GM12878 (cell line): ENCODE results near the gene HSPA12A. TPM values are rescaled to one million over a fixed set of nuclear protein-coding genes. Genes with fewer than 3 reads are reported as not detected.

Experiments
- ATAC-seq: fragments of 200-7000 bp; cut with Tn5 transposase; 3 replicates; pipeline ENCODE4 v1.9.1; 2020; ENCODE audit warnings: mild to moderate bottlenecking, moderate library complexity
- BruUV-seq: library from RNA; stranded (reverse); fragments of 400-500 nt; replicated peaks from 2 replicates; lab custom pipeline; 2021; lab: Mats Ljungman, UMichigan
- CTCF ChIA-PET: fragments of 300-600 bp; sonication (Branson Sonifier 250); formaldehyde crosslinking; extraction: SDS; loops from one replicate; lab custom pipeline; 2021; ENCODE audit warnings: inconsistent platforms; lab: Yijun Ruan, JAX
- POLR2A ChIA-PET: fragments of 350-600 bp; formaldehyde crosslinking; extraction: SDS; loops from one replicate; lab custom pipeline; 2021; ENCODE audit warnings: inconsistent platforms; lab: Charles Lee
- RAD21 ChIA-PET: fragments of 300-600 bp; sonication (Branson Sonifier 250); formaldehyde crosslinking; loops from one replicate; lab custom pipeline; 2023; ENCODE audit warnings: antibody characterized with exemption; ENCODE audit not compliant: unreplicated experiment; lab: Charles Lee
- SMC1A ChIA-PET: fragments of 300-600 bp; sonication (Branson Sonifier 250); formaldehyde crosslinking; loops from one replicate; lab custom pipeline; 2023; ENCODE audit not compliant: unreplicated experiment, uncharacterized antibody; lab: Charles Lee
- DNase-seq: peaks from one replicate; pipeline ENCODE4 v3.0.0-alpha.2; 2011; ENCODE audit warnings: low read depth, low spot score
- FAIRE-seq: peaks from 3 replicates; lab custom pipeline; 2011; peaks lifted over from hg19 to GRCh38; lab: Jason Lieb, UNC
- H2AFZ ChIP-seq: 2 replicates; pipeline ENCODE4 v1.6.0; 2011; ENCODE audit warnings: low read depth, low read length, control low read depth; ENCODE audit not compliant: control insufficient read depth
- H3K27ac ChIP-seq: 2 replicates; pipeline ENCODE4 v1.5.1; 2011; ENCODE audit warnings: control low read depth; ENCODE audit not compliant: control insufficient read depth, insufficient read depth
- H3K27me3 ChIP-seq, 2 experiments: replicated peaks in 1 of 2; 2 replicates each; pipeline versions ENCODE4 v1.6.0 to v1.6.1; 2011; ENCODE audit warnings: low read length in 1 of 2; ENCODE audit not compliant: control insufficient read depth in 2 of 2, insufficient read depth in 2 of 2
- H3K36me3 ChIP-seq, 2 experiments: 2 replicates each; pipeline ENCODE4 v1.5.1; 2011; ENCODE audit warnings: low read length in 1 of 2; ENCODE audit not compliant: control insufficient read depth in 2 of 2, insufficient read depth in 2 of 2
- H3K4me1 ChIP-seq: 2 replicates; pipeline ENCODE4 v1.6.1; 2011; ENCODE audit warnings: mild to moderate bottlenecking, low read length, moderate library complexity, mixed read lengths; ENCODE audit not compliant: control insufficient read depth, insufficient read depth
- H3K4me2 ChIP-seq: 2 replicates; pipeline ENCODE4 v1.6.0; 2011; ENCODE audit warnings: control low read depth; ENCODE audit not compliant: control insufficient read depth, insufficient read depth
- H3K4me3 ChIP-seq: fragments of 200-600 bp; sonication (generic); 2 replicates; pipeline ENCODE4 v1.5.1; 2016
- H3K79me2 ChIP-seq: 2 replicates; pipeline ENCODE4 v1.6.0; 2011; ENCODE audit warnings: low read length; ENCODE audit not compliant: control insufficient read depth, insufficient read depth
- H3K9ac ChIP-seq: 2 replicates; pipeline ENCODE4 v1.8.0; 2011; ENCODE audit warnings: low read length, control low read depth, mixed read lengths; ENCODE audit not compliant: control insufficient read depth, insufficient read depth
- H3K9me3 ChIP-seq: replicated peaks from 3 replicates; pipeline ENCODE4 v1.5.1; 2011; ENCODE audit warnings: mild to moderate bottlenecking, low read length; ENCODE audit not compliant: control insufficient read depth, insufficient read depth
- H4K20me1 ChIP-seq: 2 replicates; pipeline ENCODE4 v1.6.0; 2011; ENCODE audit not compliant: control insufficient read depth, insufficient read depth
- CBX5 ChIP-seq: sonication (generic); IDR thresholded peaks from 2 replicates; pipeline ENCODE4 v1.6.1; 2016; ENCODE audit warnings: low read depth, moderate library complexity, mild to moderate bottlenecking, inconsistent platforms
- CTCF ChIP-seq, 3 experiments: IDR thresholded peaks in 2 of 3; conservative IDR thresholded peaks in 1 of 3; 2 replicates each; pipeline ENCODE4 v1.5.1; 2011; ENCODE audit warnings: low read depth in 3 of 3, low read length in 3 of 3, mild to moderate bottlenecking in 3 of 3, control low read depth in 2 of 3, moderate library complexity in 2 of 3, inconsistent platforms in 1 of 3, mixed read lengths in 1 of 3; ENCODE audit not compliant: control insufficient read depth in 2 of 3, insufficient read depth in 1 of 3; ENCODE audit errors: extremely low read depth in 1 of 3
- POLR2AphosphoS5 ChIP-seq: IDR thresholded peaks from 2 replicates; pipeline ENCODE4 v1.6.1; 2011; ENCODE audit warnings: mild to moderate bottlenecking, low read length, inconsistent platforms
- RBBP5 ChIP-seq: fragments of 200-600 bp; sonication (generic); conservative IDR thresholded peaks from 2 replicates; pipeline ENCODE4 v1.6.1; 2016
- ZNF592 ChIP-seq: fragments of 450-650 bp; IDR thresholded peaks from 2 replicates; pipeline ENCODE4 v1.6.1; 2017; ENCODE audit warnings: mild to moderate bottlenecking, moderate library complexity
- WGBS: methylation state at CpG from one replicate; pipeline ENCODE4 v1.1.6; 2016; ENCODE audit warnings: low lambda C conversion rate; ENCODE audit not compliant: insufficient replicate concordance, insufficient coverage; ENCODE audit errors: missing lambda C conversion rate; 5-methylcytosine and 5-hydroxymethylcytosine counted together
- in situ Hi-C: fragments of 300-500 bp; cut with MboI; formaldehyde crosslinking; loops from 9 replicates; pipeline ENCODE4 v1.14.3; 2018; ENCODE audit warnings: mixed read lengths
- intact Hi-C: fragments of 100-400 bp; cut with micrococcal nuclease; formaldehyde crosslinking; loops from one replicate; pipeline ENCODE4 v1.14.2; 2022; ENCODE audit not compliant: unreplicated experiment
- polyA plus RNA-seq, 11 experiments: library from polyadenylated mRNA; depleted of rRNA in 4 of 11; unstranded in 6 of 11; stranded (reverse) in 5 of 11; fragments of >200 nt; fragmentation: Nextera tagmentation in 4 of 11; fragmentation: Illumina TruSeq in 1 of 11; extraction: Ambion mirVana in 4 of 11; extraction: Trizol in 1 of 11; gene quantifications; 1 replicate in 1 of 11; 2 replicates in 10 of 11; pipeline versions ENCODE4 v1.2.1 to v1.2.3, GENCODE V29; 2011 to 2016; ENCODE audit warnings: inconsistent platforms in 2 of 11, missing spikeins in 2 of 11, low read depth in 1 of 11
- total RNA-seq, 4 experiments: library from RNA; depleted of rRNA in 3 of 4; stranded (reverse); fragments of >200 nt in 3 of 4; fragmentation: Illumina TruSeq in 1 of 4; extraction: Trizol in 1 of 4; gene quantifications; 2 replicates each; pipeline versions ENCODE4 v1.2.1 to v1.2.3, GENCODE V29; 2013 to 2021
- TF ChIP-seq, protein P1 (sequence below): IDR thresholded peaks from 2 replicates; pipeline ENCODE4 v1.6.1; 2012; ENCODE audit warnings: low read depth, low read length, improper control_type of control experiment
- TF ChIP-seq, protein P2 (sequence below): fragments of 450-650 bp; IDR thresholded peaks from 2 replicates; pipeline ENCODE4 v1.6.1; 2017; ENCODE audit warnings: antibody characterized with exemption, mild to moderate bottlenecking, moderate library complexity

HSPA12A gene
- total and polyA plus RNA-seq, 10 of the 15 experiments (the other 5 are each of a cell fraction or from before 2014, with no cell fraction given), result 0.90 to 20.2 (median 2.8) TPM

- no peaks in the 10 kb centered on the region for H3K4me1 ChIP-seq
- H3K4me2 ChIP-seq, result no peak overlapping the region
- 36% methylated on average over 10 of the region's 10 CpGs for WGBS
- H3K9ac ChIP-seq, result no peak overlapping the region
- ChIA-PET RAD21 (no interaction called here), CTCF (interaction anchor here (0.6 to 1.6 kb wide), 5 partner anchors 13 to 409 kb away, joined by 3 to 7 read pairs (median 3); no protein-coding TSS in a partner anchor), SMC1A (no interaction called here), POLR2A (no interaction called here)
- TF ChIP-seq CTCF (IDR thresholded peaks at IDR 0.05 in 2 of 3, conservative IDR thresholded peaks at IDR 0.05 in 1 of 3; ENCODE audit: control insufficient read depth in 2 of 3, extremely low read depth in 1 of 3, insufficient read depth in 1 of 3, low read depth in 3 of 3, low read length in 3 of 3) (peak; percentile 18 to 40 (median 30); a peak in 4 of 6 replicates), POLR2AphosphoS5 (no peak)
- no peak for ATAC-seq
- no peak overlapping the region for H2AFZ ChIP-seq
- intact Hi-C loops (no loop called here), in situ Hi-C loops (no loop called here)
- H3K4me3 ChIP-seq, result no peak overlapping the region
- H3K36me3 ChIP-seq, result no peaks in the 10 kb centered on the region
- no peaks in the 10 kb centered on the region; the same call in 1 of the 2 replicates for H4K20me1 ChIP-seq
- no peaks in the 10 kb centered on the region for H3K79me2 ChIP-seq
- no TSS peak for BruUV-seq
- H3K9me3 ChIP-seq, result no peaks in the 10 kb centered on the region
- no peak for FAIRE-seq
- H3K27me3 ChIP-seq, result no peaks in the 10 kb centered on the region; a peak in 1 of 4 replicates
- DNase-seq, result no peak
- no peak overlapping the region for H3K27ac ChIP-seq
These were observed 23.3 kb upstream of the HSPA12A start for GRCh38 chr10:116765648-116766081.

DNA sequence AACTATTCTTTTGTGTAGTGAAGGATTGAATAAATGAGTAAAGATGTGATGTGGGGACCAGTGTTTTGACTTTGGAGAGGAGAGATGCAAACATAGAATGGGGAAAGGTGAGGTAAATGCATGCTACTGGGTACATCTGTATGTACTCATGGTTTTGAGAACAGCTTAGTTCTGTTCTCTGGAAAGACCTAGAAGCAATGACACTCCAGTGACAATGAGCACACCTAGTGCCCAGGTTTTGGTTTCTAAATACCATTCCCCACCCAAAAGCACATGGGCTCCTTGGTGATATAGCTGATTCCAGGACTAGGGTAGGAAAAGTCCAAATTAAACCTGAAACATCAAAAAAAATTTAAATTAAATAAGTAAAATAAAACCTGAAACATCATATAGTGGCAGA lies 22.6 kb upstream of the HSPA12A start:
- ATAC-seq (no peak), DNase-seq (no peak), FAIRE-seq (no peak)
- in situ Hi-C loops (no loop called here), intact Hi-C loops (no loop called here)
- ChIA-PET RAD21 (no interaction called here), POLR2A (no interaction called here), CTCF (interaction anchor here (0.7 to 1.6 kb wide), 4 partner anchors 13 to 410 kb away, joined by 3 to 5 read pairs (median 4); no protein-coding TSS in a partner anchor), SMC1A (no interaction called here)
- H3K4me3 ChIP-seq, result no peak overlapping the region
- no peaks in the 10 kb centered on the region for H3K36me3 ChIP-seq
- H2AFZ ChIP-seq, result no peak overlapping the region
- H3K79me2 ChIP-seq, result no peaks in the 10 kb centered on the region
- H4K20me1 ChIP-seq, result no peaks in the 10 kb centered on the region; the same call in 1 of the 2 replicates
- BruUV-seq, result no TSS peak
- no peaks in the 10 kb centered on the region for H3K4me1 ChIP-seq
- H3K27ac ChIP-seq, result no peak overlapping the region
- no peaks in the 10 kb centered on the region; a peak in 1 of 4 replicates for H3K27me3 ChIP-seq
- H3K9ac ChIP-seq, result no peak overlapping the region
- H3K9me3 ChIP-seq, result no peaks in the 10 kb centered on the region
- no peak overlapping the region for H3K4me2 ChIP-seq
- TF ChIP-seq, protein P1, sequence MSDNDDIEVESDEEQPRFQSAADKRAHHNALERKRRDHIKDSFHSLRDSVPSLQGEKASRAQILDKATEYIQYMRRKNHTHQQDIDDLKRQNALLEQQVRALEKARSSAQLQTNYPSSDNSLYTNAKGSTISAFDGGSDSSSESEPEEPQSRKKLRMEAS, result no peak
- TF ChIP-seq RBBP5 (no peak), ZNF592 (no peak), CBX5 (no peak)
- TF ChIP-seq, protein P2, sequence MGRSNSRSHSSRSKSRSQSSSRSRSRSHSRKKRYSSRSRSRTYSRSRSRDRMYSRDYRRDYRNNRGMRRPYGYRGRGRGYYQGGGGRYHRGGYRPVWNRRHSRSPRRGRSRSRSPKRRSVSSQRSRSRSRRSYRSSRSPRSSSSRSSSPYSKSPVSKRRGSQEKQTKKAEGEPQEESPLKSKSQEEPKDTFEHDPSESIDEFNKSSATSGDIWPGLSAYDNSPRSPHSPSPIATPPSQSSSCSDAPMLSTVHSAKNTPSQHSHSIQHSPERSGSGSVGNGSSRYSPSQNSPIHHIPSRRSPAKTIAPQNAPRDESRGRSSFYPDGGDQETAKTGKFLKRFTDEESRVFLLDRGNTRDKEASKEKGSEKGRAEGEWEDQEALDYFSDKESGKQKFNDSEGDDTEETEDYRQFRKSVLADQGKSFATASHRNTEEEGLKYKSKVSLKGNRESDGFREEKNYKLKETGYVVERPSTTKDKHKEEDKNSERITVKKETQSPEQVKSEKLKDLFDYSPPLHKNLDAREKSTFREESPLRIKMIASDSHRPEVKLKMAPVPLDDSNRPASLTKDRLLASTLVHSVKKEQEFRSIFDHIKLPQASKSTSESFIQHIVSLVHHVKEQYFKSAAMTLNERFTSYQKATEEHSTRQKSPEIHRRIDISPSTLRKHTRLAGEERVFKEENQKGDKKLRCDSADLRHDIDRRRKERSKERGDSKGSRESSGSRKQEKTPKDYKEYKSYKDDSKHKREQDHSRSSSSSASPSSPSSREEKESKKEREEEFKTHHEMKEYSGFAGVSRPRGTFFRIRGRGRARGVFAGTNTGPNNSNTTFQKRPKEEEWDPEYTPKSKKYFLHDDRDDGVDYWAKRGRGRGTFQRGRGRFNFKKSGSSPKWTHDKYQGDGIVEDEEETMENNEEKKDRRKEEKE, result no peak
